ENCODE data around the gene ABCC9.

Gene ABCC9

DNA sequence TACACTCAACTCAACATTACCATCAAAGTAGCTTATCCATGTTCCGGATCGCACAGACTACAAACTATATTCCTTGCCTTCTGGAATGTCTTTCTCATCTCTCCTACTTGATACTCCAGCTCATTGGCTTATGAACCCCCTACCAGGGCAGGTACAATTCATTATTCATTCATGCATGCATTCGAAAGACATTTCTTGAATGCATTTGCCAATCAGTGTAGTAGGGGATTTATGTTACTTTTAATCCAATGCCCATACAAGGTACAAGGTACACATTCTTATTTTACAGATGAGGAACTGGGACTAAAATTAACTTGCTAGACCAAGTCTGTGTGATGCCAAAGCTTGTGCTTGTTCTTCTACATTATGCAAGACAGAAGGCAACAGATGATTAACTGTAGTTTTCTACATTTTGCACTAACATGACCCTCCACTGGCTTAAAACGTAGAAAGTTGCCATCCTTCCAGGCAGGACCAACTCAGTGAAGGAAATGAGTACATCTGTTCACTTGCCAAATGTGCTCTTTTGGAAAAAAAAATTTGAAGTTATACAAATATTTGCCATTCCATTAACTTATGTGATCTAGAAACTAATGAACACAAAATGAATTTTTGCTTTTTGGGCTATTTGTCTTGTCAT is 113.0 kb downstream of the ABCC9 start:
- TF ChIP-seq, protein P1, sequence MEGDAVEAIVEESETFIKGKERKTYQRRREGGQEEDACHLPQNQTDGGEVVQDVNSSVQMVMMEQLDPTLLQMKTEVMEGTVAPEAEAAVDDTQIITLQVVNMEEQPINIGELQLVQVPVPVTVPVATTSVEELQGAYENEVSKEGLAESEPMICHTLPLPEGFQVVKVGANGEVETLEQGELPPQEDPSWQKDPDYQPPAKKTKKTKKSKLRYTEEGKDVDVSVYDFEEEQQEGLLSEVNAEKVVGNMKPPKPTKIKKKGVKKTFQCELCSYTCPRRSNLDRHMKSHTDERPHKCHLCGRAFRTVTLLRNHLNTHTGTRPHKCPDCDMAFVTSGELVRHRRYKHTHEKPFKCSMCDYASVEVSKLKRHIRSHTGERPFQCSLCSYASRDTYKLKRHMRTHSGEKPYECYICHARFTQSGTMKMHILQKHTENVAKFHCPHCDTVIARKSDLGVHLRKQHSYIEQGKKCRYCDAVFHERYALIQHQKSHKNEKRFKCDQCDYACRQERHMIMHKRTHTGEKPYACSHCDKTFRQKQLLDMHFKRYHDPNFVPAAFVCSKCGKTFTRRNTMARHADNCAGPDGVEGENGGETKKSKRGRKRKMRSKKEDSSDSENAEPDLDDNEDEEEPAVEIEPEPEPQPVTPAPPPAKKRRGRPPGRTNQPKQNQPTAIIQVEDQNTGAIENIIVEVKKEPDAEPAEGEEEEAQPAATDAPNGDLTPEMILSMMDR (IDR thresholded peaks at IDR 0.05; ENCODE audit: low read depth, low read length, missing control alignments) = no peak
- no peak overlapping the region for H3K4me3 ChIP-seq (replicated peaks; ENCODE audit: low read depth, low read length)
- no peak for DNase-seq (ENCODE audit: extremely low read depth, low read depth)

GRCh38 chr12:21827083-21827482 is 114.1 kb downstream of the ABCC9 start:
- no peak overlapping the region for H3K4me3 ChIP-seq (replicated peaks; ENCODE audit: low read depth, low read length)
- TF ChIP-seq, protein P1 (IDR thresholded peaks at IDR 0.05; ENCODE audit: low read depth, low read length, missing control alignments) = no peak
- no peak for DNase-seq (ENCODE audit: extremely low read depth, low read depth)

GRCh38 chr12:21826618-21826910 is 114.7 kb downstream of the ABCC9 start:
- DNase-seq (ENCODE audit: extremely low read depth, low read depth) = no peak
- TF ChIP-seq, protein P1 (IDR thresholded peaks at IDR 0.05; ENCODE audit: low read depth, low read length, missing control alignments) = no peak
- no peak overlapping the region for H3K4me3 ChIP-seq (replicated peaks; ENCODE audit: low read depth, low read length)

DNA sequence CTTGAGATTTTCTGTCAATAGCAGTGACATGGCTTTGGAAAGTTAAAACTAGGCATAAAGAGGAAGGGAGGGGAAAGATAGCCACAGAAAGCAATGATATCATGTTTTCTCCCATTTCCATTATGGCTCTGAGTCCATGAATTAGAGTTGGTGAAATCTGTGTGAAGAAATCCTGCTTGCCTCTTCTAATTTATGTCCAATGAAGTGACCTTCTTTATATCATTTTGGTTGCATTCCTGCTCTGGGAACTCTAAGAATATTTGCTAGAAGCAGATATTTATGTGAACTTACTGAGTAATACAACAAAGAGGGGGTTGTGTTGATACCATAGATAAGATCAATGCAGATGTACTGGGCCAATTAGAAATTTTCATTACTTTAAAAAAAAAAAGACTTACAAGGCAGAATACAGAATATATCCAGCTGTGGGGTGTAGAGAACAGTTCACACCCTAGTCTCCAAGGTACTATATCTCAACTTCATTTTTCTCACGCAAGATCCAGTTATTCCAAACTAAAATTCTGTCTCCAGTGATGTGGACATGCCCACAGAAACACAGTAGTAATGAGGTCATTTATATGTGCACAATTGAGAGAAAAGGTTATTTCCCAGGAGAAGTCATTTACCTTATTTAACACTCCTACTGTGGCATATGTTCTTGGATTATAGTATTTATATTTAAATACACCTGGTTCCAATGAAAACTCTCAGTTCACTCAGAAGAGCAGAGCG is 115.2 kb downstream of the ABCC9 start:
- TF ChIP-seq, protein P1 (IDR thresholded peaks at IDR 0.05; ENCODE audit: low read depth, low read length, missing control alignments) = no peak
- H3K4me3 ChIP-seq (replicated peaks; ENCODE audit: low read depth, low read length) = no peak overlapping the region
- DNase-seq (ENCODE audit: extremely low read depth, low read depth) = no peak

GRCh38 chr12:21823581-21823980 is 117.6 kb downstream of the ABCC9 start:
- no peak overlapping the region for H3K4me3 ChIP-seq (replicated peaks; ENCODE audit: low read depth, low read length)
- no peak for DNase-seq (ENCODE audit: extremely low read depth, low read depth)
- TF ChIP-seq, protein P1 (IDR thresholded peaks at IDR 0.05; ENCODE audit: low read depth, low read length, missing control alignments) = no peak

- no peak overlapping the region for H3K4me3 ChIP-seq (replicated peaks; ENCODE audit: low read depth, low read length)
- no peak for DNase-seq (ENCODE audit: extremely low read depth, low read depth)
- TF ChIP-seq, protein P1 (IDR thresholded peaks at IDR 0.05; ENCODE audit: low read depth, low read length, missing control alignments) = no peak
These were observed 121.5 kb downstream of the ABCC9 start for GRCh38 chr12:21819678-21820077.
